Fibroblast of lung (primary cell): ENCODE measurements around the gene SORCS3.

Experiments
- CTCF ChIP-seq, 2 donors: IDR thresholded peaks in 1 of 2; conservative IDR thresholded peaks in 1 of 2; 1 replicate in 1 of 2; 2 replicates in 1 of 2; pipeline ENCODE4 v1.5.1; 2011 to 2012; ENCODE audit warnings: low read length in 2 of 2, control low read depth in 1 of 2, inconsistent platforms in 1 of 2, low read depth in 1 of 2, mild to moderate bottlenecking in 1 of 2
- EZH2 ChIP-seq: IDR thresholded peaks from 2 replicates; pipeline ENCODE4 v1.5.1; 2012; ENCODE audit warnings: low read length, control low read depth, mild to moderate bottlenecking; ENCODE audit errors: missing control alignments

GRCh38 chr10:104795411-104795810 is 154.3 kb downstream of the SORCS3 start:
- no peak for TF ChIP-seq CTCF (conservative IDR thresholded peaks at IDR 0.05 in 1 of 2, IDR thresholded peaks at IDR 0.05 in 1 of 2; ENCODE audit: low read depth in 1 of 2, low read length in 2 of 2)
- TF ChIP-seq EZH2: no peak
